Adipocyte (in vitro differentiated cells): ENCODE measurements around the gene ABHD14A.

ENCODE experiments used
- DNase-seq: peaks from one replicate; pipeline ENCODE4 v3.0.0-alpha.2; 2015; ENCODE audit warnings: low read depth
- H3K27me3 ChIP-seq: replicated peaks from 2 replicates; pipeline ENCODE4 v1.7.0; 2013; ENCODE audit warnings: mild to moderate bottlenecking, low read length, moderate library complexity; ENCODE audit not compliant: control insufficient read depth, insufficient read depth
- H3K36me3 ChIP-seq: 2 replicates; pipeline ENCODE4 v1.7.0; 2013; ENCODE audit warnings: low read length, mild to moderate bottlenecking, moderate library complexity; ENCODE audit not compliant: control insufficient read depth, insufficient read depth, severe bottlenecking
- H3K4me1 ChIP-seq: 2 replicates; pipeline ENCODE4 v1.7.0; 2013; ENCODE audit warnings: mild to moderate bottlenecking, low read length, moderate library complexity; ENCODE audit not compliant: control insufficient read depth, insufficient read depth
- H3K4me3 ChIP-seq: 2 replicates; pipeline ENCODE4 v1.7.0; 2013; ENCODE audit warnings: mild to moderate bottlenecking, low read length, moderate library complexity
- H3K9ac ChIP-seq: 2 replicates; pipeline ENCODE4 v1.7.0; 2013; ENCODE audit warnings: mild to moderate bottlenecking, low read length, moderate library complexity
- H3K9me3 ChIP-seq: 2 replicates; pipeline ENCODE4 v1.7.0; 2013; ENCODE audit warnings: mild to moderate bottlenecking, low read length, moderate library complexity; ENCODE audit not compliant: control insufficient read depth

Gene ABHD14A

GRCh38 chr3:51995346-51996163, 20.7 kb downstream of the ABHD14A start, which contains the start of gene RPL29:
TSS of gene RPL29 (minus strand) at chr3:51995895. CDS start at chr3:51995461, 434 bp downstream.
- H3K9me3 ChIP-seq = no peaks in the 10 kb centered on the region
- peaks cover 24% of the 10 kb centered on the region for H3K4me1 ChIP-seq
- H3K27me3 ChIP-seq = peaks cover 4% of the 10 kb centered on the region
- peak within 1 kb of the TSS; percentile 99 for H3K4me3 ChIP-seq
- DNase-seq = peak; percentile 98
- H3K36me3 ChIP-seq = peaks cover 32% of the 10 kb centered on the region
- H3K9ac ChIP-seq = peak within 1 kb of the TSS; percentile 100

GRCh38 chr3:51997172-51997571, 22.3 kb downstream of the ABHD14A start:
- no peak overlapping the region for H3K9ac ChIP-seq
- H3K9me3 ChIP-seq = no peaks in the 10 kb centered on the region
- no peak overlapping the region for H3K4me3 ChIP-seq
- peaks cover 28% of the 10 kb centered on the region for H3K36me3 ChIP-seq
- peaks cover 22% of the 10 kb centered on the region for H3K4me1 ChIP-seq
- DNase-seq = no peak
- peaks cover 9% of the 10 kb centered on the region for H3K27me3 ChIP-seq

GRCh38 chr3:51997935-51998596, 23.2 kb downstream of the ABHD14A start:
- Histone ChIP-seq H3K27me3 (peaks cover 13% of the 10 kb centered on the region), H3K36me3 (peaks cover 20% of the 10 kb centered on the region), H3K9me3 (no peaks in the 10 kb centered on the region), H3K4me3 (no peak overlapping the region), H3K9ac (no peak overlapping the region), H3K4me1 (peaks cover 14% of the 10 kb centered on the region)
- DNase-seq = no peak

DNA sequence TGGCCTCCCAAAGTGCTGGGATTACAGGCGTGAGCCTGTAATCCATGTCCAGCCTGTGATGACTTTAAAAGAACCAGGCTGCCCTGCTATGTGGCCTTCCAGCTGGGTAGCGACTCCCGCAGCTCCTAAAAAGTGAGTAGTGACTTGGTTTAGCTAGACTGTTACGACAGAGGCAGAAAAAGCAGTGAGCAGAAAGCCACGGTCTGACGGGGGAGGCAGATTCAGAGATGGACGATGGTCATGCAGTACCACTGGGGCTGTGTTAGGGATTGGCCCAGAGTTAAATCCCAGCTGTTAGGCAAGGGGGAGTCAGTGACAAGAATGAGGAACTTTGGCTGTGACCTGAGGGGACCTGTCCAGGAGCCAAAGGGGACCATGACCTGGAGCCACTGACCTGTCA, 23.9 kb downstream of the ABHD14A start:
- Histone ChIP-seq H3K36me3 (peaks cover 13% of the 10 kb centered on the region), H3K9me3 (no peaks in the 10 kb centered on the region), H3K4me1 (peaks cover 14% of the 10 kb centered on the region), H3K27me3 (peaks cover 18% of the 10 kb centered on the region), H3K4me3 (no peak overlapping the region), H3K9ac (no peak overlapping the region)
- no peak for DNase-seq

GRCh38 chr3:51999846-52000245, 25.0 kb downstream of the ABHD14A start:
- H3K9me3 ChIP-seq = no peaks in the 10 kb centered on the region
- H3K4me1 ChIP-seq = peaks cover 4% of the 10 kb centered on the region
- H3K27me3 ChIP-seq = peaks cover 20% of the 10 kb centered on the region
- no peak for DNase-seq
- H3K9ac ChIP-seq = no peak overlapping the region
- H3K36me3 ChIP-seq = peaks cover 3% of the 10 kb centered on the region
- no peak overlapping the region for H3K4me3 ChIP-seq

DNA sequence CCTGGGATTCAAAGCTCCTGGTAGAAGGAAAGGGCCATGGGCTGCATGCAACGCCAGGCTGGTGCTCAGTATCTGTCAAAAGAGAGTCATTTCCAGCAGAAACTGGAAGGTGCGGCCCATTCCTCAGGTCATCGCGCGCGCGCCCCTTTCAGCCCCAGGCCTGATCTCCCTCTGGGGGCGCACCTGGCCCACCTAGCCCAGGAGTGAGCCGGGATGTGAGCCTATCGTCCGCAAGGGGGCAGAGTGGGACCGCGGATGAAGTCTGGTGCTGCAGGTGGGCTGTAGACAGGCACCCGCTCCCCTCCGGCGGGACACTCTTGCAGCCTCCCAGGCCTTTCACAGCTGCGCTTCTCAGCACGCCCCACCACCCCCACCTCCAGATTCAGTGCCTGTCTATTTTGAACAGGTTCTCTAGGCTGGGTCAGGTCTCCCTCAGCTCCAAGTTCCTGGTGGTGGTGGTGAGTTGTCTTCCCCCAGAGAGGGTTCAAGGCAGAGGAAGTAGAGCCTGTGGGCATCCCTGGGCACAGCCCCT, 26.6 kb downstream of the ABHD14A start:
- H3K4me1 ChIP-seq = peaks cover 12% of the 10 kb centered on the region
- peak; percentile 84 for DNase-seq
- no peak overlapping the region for H3K9ac ChIP-seq
- H3K4me3 ChIP-seq = no peak overlapping the region
- H3K36me3 ChIP-seq = no peaks in the 10 kb centered on the region
- H3K9me3 ChIP-seq = no peaks in the 10 kb centered on the region
- H3K27me3 ChIP-seq = peaks cover 20% of the 10 kb centered on the region

GRCh38 chr3:52002748-52003147, 27.9 kb downstream of the ABHD14A start:
- Histone ChIP-seq H3K4me1 (peaks cover 12% of the 10 kb centered on the region), H3K9me3 (no peaks in the 10 kb centered on the region), H3K36me3 (no peaks in the 10 kb centered on the region), H3K4me3 (no peak overlapping the region), H3K9ac (no peak overlapping the region), H3K27me3 (peaks cover 20% of the 10 kb centered on the region)
- DNase-seq = no peak

DNA sequence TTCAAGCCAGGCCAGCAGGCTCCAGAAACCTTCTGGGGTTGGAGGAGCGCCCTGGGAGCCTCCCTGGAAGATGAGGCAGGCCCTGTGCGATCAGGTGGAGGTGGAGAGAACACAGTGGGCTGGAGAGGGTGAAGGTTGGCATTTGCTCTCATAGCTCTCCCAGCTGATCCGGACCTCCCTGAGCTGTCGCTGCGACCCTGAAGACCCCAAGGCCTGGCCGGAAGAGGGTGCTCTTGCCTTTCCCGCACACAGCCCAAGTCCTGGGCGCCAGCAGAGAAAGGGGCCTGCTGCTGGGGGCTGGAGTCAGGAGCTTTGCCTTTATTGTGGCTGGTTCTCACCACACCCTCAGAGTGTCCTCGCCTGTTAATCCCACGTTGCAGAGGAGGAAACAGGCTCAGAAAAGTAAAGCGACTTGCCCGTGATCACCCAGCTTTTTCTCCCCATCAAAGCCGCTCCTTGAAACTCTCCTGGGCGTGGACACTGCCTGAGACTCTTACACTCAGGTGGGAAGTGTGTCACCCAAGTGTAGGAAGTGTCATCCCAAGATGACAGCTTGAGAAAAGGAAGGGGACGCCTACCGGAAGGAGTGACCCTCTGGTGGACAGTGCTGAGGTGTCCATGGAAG, 29.4 kb downstream of the ABHD14A start:
- Histone ChIP-seq H3K9ac (no peak overlapping the region), H3K4me1 (peaks cover 12% of the 10 kb centered on the region), H3K36me3 (no peaks in the 10 kb centered on the region), H3K27me3 (peaks cover 16% of the 10 kb centered on the region), H3K9me3 (no peaks in the 10 kb centered on the region), H3K4me3 (no peak overlapping the region)
- DNase-seq = peak; percentile 71

- no peak for DNase-seq
- Histone ChIP-seq H3K4me3 (no peak overlapping the region), H3K4me1 (peaks cover 12% of the 10 kb centered on the region), H3K27me3 (peaks cover 16% of the 10 kb centered on the region), H3K36me3 (no peaks in the 10 kb centered on the region), H3K9ac (no peak overlapping the region), H3K9me3 (no peaks in the 10 kb centered on the region)
These were observed 30.1 kb downstream of the ABHD14A start for GRCh38 chr3:52004906-52005395.

DNA sequence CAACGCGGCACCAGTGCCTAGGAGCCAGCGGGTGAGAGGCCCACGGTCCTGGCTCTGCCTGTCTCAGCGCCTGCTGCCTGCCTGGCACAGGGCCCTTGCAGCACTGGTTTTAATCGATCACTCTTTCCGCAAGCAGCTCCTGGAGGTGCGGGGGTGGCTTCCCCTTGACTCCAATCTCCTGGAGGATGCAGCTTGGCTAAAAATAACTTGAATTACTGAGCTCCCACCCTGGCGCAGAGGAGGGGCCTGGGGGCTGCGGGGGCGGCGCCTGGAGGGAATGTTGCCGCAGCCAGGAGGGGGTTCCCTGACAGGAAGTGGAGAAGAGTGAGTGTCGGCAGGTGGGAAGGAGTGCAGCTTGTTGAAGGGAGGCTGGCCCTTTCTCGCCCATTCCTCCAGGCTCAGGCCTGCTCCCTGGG, 30.7 kb downstream of the ABHD14A start:
- H3K4me1 ChIP-seq = peaks cover 12% of the 10 kb centered on the region
- H3K4me3 ChIP-seq = no peak overlapping the region
- DNase-seq = peak; percentile 58
- no peaks in the 10 kb centered on the region for H3K36me3 ChIP-seq
- H3K27me3 ChIP-seq = peaks cover 22% of the 10 kb centered on the region
- H3K9me3 ChIP-seq = no peaks in the 10 kb centered on the region
- H3K9ac ChIP-seq = no peak overlapping the region
